MM.1S (cell line): ENCODE data around the gene FLRT2.

Experiments used
- DNase-seq: peaks from one replicate; pipeline ENCODE4 v3.0.0-alpha.2; 2015
- H2AFZ ChIP-seq: fragments of 300-600 bp; sonication (generic); 2 replicates; pipeline ENCODE4 v1.6.0; 2016; ENCODE audit warnings: antibody characterized with exemption, low read length
- H3F3A ChIP-seq: fragments of 300-600 bp; sonication (generic); 2 replicates; pipeline ENCODE4 v1.6.1; 2016; ENCODE audit warnings: mild to moderate bottlenecking, antibody characterized with exemption, low read length, moderate library complexity, mixed read lengths; ENCODE audit not compliant: insufficient read depth
- H3K27ac ChIP-seq: fragments of 300-600 bp; sonication (generic); 2 replicates; pipeline ENCODE4 v1.5.1; 2016; ENCODE audit warnings: mild to moderate bottlenecking, low read length
- H3K27me3 ChIP-seq: fragments of 300-600 bp; sonication (generic); replicated peaks from 2 replicates; pipeline ENCODE4 v1.6.0; 2016; ENCODE audit warnings: low read length; ENCODE audit not compliant: insufficient read depth
- H3K36me3 ChIP-seq: fragments of 300-600 bp; sonication (generic); replicated peaks from 2 replicates; pipeline ENCODE4 v1.6.1; 2016; ENCODE audit warnings: mild to moderate bottlenecking, low read length, mixed read lengths; ENCODE audit not compliant: insufficient read depth
- H3K4me1 ChIP-seq: fragments of 300-600 bp; sonication (generic); 2 replicates; pipeline ENCODE4 v1.6.1; 2016; ENCODE audit warnings: low read length, mixed read lengths
- H3K4me2 ChIP-seq: fragments of 300-600 bp; sonication (generic); 2 replicates; pipeline ENCODE4 v1.6.0; 2016; ENCODE audit warnings: low read depth, low read length
- H3K4me3 ChIP-seq: fragments of 300-600 bp; sonication (generic); 2 replicates; pipeline ENCODE4 v1.5.1; 2016; ENCODE audit warnings: low read length, mixed read lengths
- H3K79me2 ChIP-seq: fragments of 300-600 bp; sonication (generic); 2 replicates; pipeline ENCODE4 v1.6.1; 2016; ENCODE audit warnings: mixed run types, low read length, mixed read lengths
- H3K9ac ChIP-seq: fragments of 300-600 bp; sonication (generic); 2 replicates; pipeline ENCODE4 v1.6.1; 2016; ENCODE audit warnings: low read length, mixed read lengths
- H3K9me2 ChIP-seq: fragments of 300-600 bp; sonication (generic); replicated peaks from 2 replicates; pipeline ENCODE4 v1.6.1; 2016; ENCODE audit warnings: mild to moderate bottlenecking, low read length, mixed read lengths; ENCODE audit not compliant: insufficient read depth
- H3K9me3 ChIP-seq: fragments of 300-600 bp; sonication (generic); replicated peaks from 2 replicates; pipeline ENCODE4 v1.6.1; 2016; ENCODE audit warnings: mild to moderate bottlenecking, low read length, mixed read lengths; ENCODE audit not compliant: insufficient read depth
- H4K20me1 ChIP-seq: fragments of 300-600 bp; sonication (generic); 2 replicates; pipeline ENCODE4 v1.6.1; 2016; ENCODE audit warnings: mild to moderate bottlenecking, low read length, moderate library complexity, mixed read lengths; ENCODE audit not compliant: insufficient read depth
- EZH2 ChIP-seq: fragments of 300-600 bp; sonication (generic); optimal IDR thresholded peaks from 2 replicates; pipeline ENCODE3; 2017; ENCODE audit warnings: low read depth, mild to moderate bottlenecking, antibody characterized with exemption, low read length, mixed read lengths
- EZH2phosphoT487 ChIP-seq: fragments of 300-600 bp; sonication (generic); IDR thresholded peaks from 2 replicates; pipeline ENCODE4 v1.6.1; 2018; ENCODE audit warnings: antibody characterized with exemption, low read length
- TF ChIP-seq, protein P1 (sequence below): fragments of 300-600 bp; sonication (generic); IDR thresholded peaks from 2 replicates; pipeline ENCODE4 v1.5.1; 2016; ENCODE audit warnings: antibody characterized with exemption, low read length, mixed read lengths

FLRT2 gene

GRCh38 chr14:85576848-85577542, 47.1 kb downstream of the FLRT2 start:
- Histone ChIP-seq H3K4me1 (no peaks in the 10 kb centered on the region), H4K20me1 (no peaks in the 10 kb centered on the region), H3K4me3 (no peak overlapping the region), H3F3A (no peaks in the 10 kb centered on the region), H3K9ac (no peak overlapping the region), H3K9me2 (no peaks in the 10 kb centered on the region), H3K4me2 (no peak overlapping the region), H3K27me3 (no peaks in the 10 kb centered on the region), H3K9me3 (no peaks in the 10 kb centered on the region), H3K27ac (no peak overlapping the region), H3K79me2 (no peaks in the 10 kb centered on the region), H3K36me3 (no peaks in the 10 kb centered on the region), H2AFZ (no peak overlapping the region)
- no peak for DNase-seq
- no peak for TF ChIP-seq EZH2phosphoT487
- TF ChIP-seq, protein P1, sequence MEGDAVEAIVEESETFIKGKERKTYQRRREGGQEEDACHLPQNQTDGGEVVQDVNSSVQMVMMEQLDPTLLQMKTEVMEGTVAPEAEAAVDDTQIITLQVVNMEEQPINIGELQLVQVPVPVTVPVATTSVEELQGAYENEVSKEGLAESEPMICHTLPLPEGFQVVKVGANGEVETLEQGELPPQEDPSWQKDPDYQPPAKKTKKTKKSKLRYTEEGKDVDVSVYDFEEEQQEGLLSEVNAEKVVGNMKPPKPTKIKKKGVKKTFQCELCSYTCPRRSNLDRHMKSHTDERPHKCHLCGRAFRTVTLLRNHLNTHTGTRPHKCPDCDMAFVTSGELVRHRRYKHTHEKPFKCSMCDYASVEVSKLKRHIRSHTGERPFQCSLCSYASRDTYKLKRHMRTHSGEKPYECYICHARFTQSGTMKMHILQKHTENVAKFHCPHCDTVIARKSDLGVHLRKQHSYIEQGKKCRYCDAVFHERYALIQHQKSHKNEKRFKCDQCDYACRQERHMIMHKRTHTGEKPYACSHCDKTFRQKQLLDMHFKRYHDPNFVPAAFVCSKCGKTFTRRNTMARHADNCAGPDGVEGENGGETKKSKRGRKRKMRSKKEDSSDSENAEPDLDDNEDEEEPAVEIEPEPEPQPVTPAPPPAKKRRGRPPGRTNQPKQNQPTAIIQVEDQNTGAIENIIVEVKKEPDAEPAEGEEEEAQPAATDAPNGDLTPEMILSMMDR, result no peak
- no peak for TF ChIP-seq EZH2

DNA sequence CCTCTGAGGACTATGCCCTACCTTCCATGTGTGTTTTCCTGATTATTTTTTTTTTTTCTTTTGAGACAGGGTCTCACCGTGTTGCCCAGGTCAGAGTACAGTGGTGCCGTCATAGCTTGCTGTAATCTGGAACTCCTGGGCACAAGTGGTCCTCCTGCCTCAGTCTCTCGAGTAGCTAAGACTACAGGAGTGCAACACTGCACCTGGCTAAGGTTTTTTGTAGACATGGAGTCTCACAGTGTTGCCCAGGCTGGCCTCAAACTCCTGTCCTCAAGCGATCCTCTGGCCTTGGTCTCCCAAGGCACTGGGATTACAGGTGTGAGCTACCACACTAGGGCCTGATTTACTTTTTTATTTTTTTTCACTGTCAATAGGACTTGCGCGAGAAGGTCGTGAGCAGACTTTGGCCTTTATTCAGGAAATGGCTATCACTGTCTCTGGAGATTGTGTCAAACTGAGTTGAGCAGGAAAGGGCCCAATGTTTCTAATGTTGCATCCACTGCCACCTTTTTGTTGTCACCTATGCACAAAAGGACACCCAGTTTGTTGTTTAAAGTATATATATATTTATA, 47.7 kb downstream of the FLRT2 start:
- no peaks in the 10 kb centered on the region for H3K9me2 ChIP-seq
- no peaks in the 10 kb centered on the region for H3K79me2 ChIP-seq
- no peak overlapping the region for H3K27ac ChIP-seq
- H3K4me1 ChIP-seq, result no peaks in the 10 kb centered on the region
- no peaks in the 10 kb centered on the region for H3K27me3 ChIP-seq
- H3K4me2 ChIP-seq, result no peak overlapping the region
- H3K4me3 ChIP-seq, result no peak overlapping the region
- TF ChIP-seq, protein P1, result no peak
- TF ChIP-seq EZH2phosphoT487, result no peak
- TF ChIP-seq EZH2, result no peak
- no peaks in the 10 kb centered on the region for H3K36me3 ChIP-seq
- no peak for DNase-seq
- no peaks in the 10 kb centered on the region for H3F3A ChIP-seq
- H2AFZ ChIP-seq, result no peak overlapping the region
- H3K9ac ChIP-seq, result no peak overlapping the region
- H4K20me1 ChIP-seq, result no peaks in the 10 kb centered on the region
- H3K9me3 ChIP-seq, result no peaks in the 10 kb centered on the region

DNA sequence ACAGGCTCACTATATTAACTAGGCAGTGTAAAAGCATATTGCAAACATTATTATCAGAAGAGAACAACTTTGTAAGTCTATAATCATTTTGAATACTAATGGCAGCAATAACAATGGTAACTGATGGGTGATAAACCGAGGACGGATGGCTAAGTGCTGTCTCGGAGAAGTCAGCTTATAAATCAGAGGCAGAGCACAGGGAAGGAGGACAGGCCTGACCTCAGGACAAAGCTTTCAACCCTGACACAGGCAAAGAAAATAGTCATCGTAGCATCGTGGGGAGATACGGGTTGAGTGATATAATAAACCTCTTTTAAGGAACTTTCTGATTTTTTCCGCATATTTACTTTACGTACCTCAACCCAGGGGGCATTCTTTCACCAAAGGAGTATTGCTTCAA, 48.4 kb downstream of the FLRT2 start:
- Histone ChIP-seq H3K9ac (no peak overlapping the region), H4K20me1 (no peaks in the 10 kb centered on the region), H3K9me2 (no peaks in the 10 kb centered on the region), H3K4me1 (no peaks in the 10 kb centered on the region), H3K79me2 (no peaks in the 10 kb centered on the region), H3K27ac (no peak overlapping the region), H3K36me3 (no peaks in the 10 kb centered on the region), H3K4me2 (no peak overlapping the region), H3K4me3 (no peak overlapping the region), H3F3A (no peaks in the 10 kb centered on the region), H3K27me3 (no peaks in the 10 kb centered on the region), H2AFZ (no peak overlapping the region), H3K9me3 (no peaks in the 10 kb centered on the region)
- TF ChIP-seq EZH2 (no peak), EZH2phosphoT487 (no peak)
- TF ChIP-seq, protein P1, result no peak
- no peak for DNase-seq
